A673 (cell line): Measurements from ENCODE around the gene MLPH. TPM values are rescaled to one million over a fixed set of nuclear protein-coding genes. Genes with fewer than 3 reads are reported as not detected.

Experiments
- BruUV-seq: library from RNA; stranded (reverse); fragments of 400-500 nt; replicated peaks from 2 replicates; lab custom pipeline; 2021; lab: Mats Ljungman, UMichigan
- CTCF ChIA-PET: fragments of 300-600 bp; sonication (Branson Sonifier 250); formaldehyde crosslinking; loops from one replicate; lab custom pipeline; 2022; ENCODE audit warnings: antibody characterized with exemption; lab: Charles Lee
- POLR2A ChIA-PET: fragments of 300-600 bp; sonication (Branson Sonifier 250); formaldehyde crosslinking; loops from one replicate; lab custom pipeline; 2022; ENCODE audit warnings: antibody characterized with exemption; ENCODE audit not compliant: low non-redundant PET; lab: Charles Lee
- DNase-seq: peaks from one replicate; pipeline ENCODE4 v3.0.0-alpha.2; 2015; ENCODE audit warnings: low spot score
- H3K27ac ChIP-seq: fragments of 200-600 bp; sonication (generic); 2 replicates; pipeline ENCODE4 v1.5.1; 2016; ENCODE audit warnings: mixed run types, low read depth, mild to moderate bottlenecking, mixed read lengths, antibody characterized with exemption, low read length; ENCODE audit not compliant: poor library complexity, severe bottlenecking
- H3K27me3 ChIP-seq: fragments of 200-600 bp; sonication (generic); replicated peaks from 2 replicates; pipeline ENCODE4 v1.6.1; 2017; ENCODE audit warnings: mixed run types, low read depth, mild to moderate bottlenecking, mixed read lengths, antibody characterized with exemption, low read length; ENCODE audit not compliant: insufficient read depth, poor library complexity
- H3K36me3 ChIP-seq: fragments of 200-600 bp; sonication (generic); 2 replicates; pipeline ENCODE4 v1.6.1; 2016; ENCODE audit warnings: mixed run types, mild to moderate bottlenecking, mixed read lengths, antibody characterized with exemption, low read length; ENCODE audit not compliant: insufficient read depth, poor library complexity, severe bottlenecking
- H3K4me1 ChIP-seq: fragments of 200-600 bp; sonication (generic); 2 replicates; pipeline ENCODE4 v1.6.1; 2017; ENCODE audit warnings: mixed run types, mild to moderate bottlenecking, mixed read lengths, antibody characterized with exemption, low read length; ENCODE audit not compliant: insufficient read depth, poor library complexity, severe bottlenecking
- H3K4me3 ChIP-seq: fragments of 200-600 bp; sonication (generic); 2 replicates; pipeline ENCODE4 v1.5.1; 2016; ENCODE audit warnings: low read depth, mixed run types, mild to moderate bottlenecking, mixed read lengths, low read length; ENCODE audit not compliant: poor library complexity, severe bottlenecking
- H3K9me3 ChIP-seq: fragments of 200-600 bp; sonication (generic); 2 replicates; pipeline ENCODE4 v1.6.1; 2016; ENCODE audit warnings: mixed run types, low read depth, mild to moderate bottlenecking, mixed read lengths, antibody characterized with exemption, low read length; ENCODE audit not compliant: poor library complexity, severe bottlenecking
- EZH2 ChIP-seq: fragments of 200-600 bp; sonication (generic); IDR thresholded peaks from 2 replicates; pipeline ENCODE4 v1.6.1; 2017; ENCODE audit warnings: borderline replicate concordance, low read depth, mild to moderate bottlenecking, mixed read lengths, antibody characterized with exemption, low read length; ENCODE audit not compliant: poor library complexity, severe bottlenecking
- intact Hi-C: fragments of 100-400 bp; cut with micrococcal nuclease; formaldehyde crosslinking; loops from one replicate; pipeline ENCODE4 v1.10.0; 2022; ENCODE audit not compliant: unreplicated experiment
- total RNA-seq: library from RNA; stranded (reverse); gene quantifications from 2 replicates; pipeline ENCODE4 v1.2.3, GENCODE V29; 2021
- TF ChIP-seq, protein P1 (sequence below): fragments of 300-800, 200-600 bp; sonication (generic); conservative IDR thresholded peaks from 2 replicates; pipeline ENCODE4 v1.5.1; 2017; ENCODE audit warnings: low read depth, mild to moderate bottlenecking, antibody characterized with exemption, low read length, moderate library complexity, mixed read lengths

MLPH gene
- total RNA-seq, 1 experiment from 2014 or later: not detected

DNA sequence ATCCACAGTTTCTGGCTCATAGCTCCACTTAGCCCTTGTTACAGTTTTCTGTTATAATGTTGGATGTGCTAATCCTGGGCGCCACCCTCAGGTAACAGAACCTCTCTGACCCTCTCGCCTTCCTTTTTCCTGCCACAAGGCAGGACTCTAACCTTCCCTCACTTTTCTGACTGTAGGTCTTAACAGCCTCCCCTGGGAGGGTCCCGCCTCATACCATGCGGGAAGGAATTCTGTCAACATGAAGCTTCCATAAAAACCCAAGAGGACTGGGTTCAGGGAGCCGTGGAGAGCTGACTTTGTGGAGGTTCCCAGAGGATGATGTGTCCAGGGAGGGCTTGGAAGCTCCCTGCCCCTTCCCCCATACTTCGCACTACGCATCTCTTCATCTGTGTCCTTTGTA is 115.4 kb downstream of the MLPH start:
- H3K4me1 ChIP-seq: peaks cover 22% of the 10 kb centered on the region
- intact Hi-C loops: no loop called here

DNA sequence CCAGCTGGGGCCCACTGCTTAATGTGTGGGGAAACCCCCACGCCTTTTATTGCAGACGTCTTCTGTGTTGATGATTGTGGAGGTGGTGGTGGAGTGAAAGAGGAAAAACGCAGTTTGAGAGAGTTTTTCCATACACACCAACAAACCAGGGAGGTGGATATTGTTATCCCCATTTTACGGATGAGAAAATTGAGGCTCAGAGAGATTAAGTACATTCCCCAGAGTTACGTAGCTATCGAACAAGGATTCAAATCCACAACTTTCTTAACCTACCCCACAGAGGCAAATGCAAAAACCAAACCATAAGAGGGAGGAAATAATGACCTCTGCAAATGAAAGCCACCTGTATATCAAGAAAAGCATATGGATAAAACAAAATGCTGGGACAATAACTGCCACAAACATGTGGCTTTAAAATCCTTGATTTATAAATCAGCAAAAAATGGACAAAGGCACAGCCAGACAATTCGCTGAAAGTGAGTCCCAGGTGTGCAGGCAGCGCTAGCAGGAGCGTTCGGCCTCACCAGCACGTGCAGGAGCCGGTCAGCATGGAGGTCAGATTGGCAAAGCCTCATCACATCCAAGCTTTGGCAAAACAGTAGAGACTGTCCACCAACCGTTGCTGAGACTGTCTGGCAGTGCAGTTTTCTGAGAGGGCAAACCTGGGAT is 116.1 kb downstream of the MLPH start:
- Histone ChIP-seq H3K36me3 (no peaks in the 10 kb centered on the region), H3K27ac (peak overlapping the region; percentile 50), H3K4me3 (no peak overlapping the region), H3K9me3 (no peaks in the 10 kb centered on the region), H3K4me1 (peaks cover 22% of the 10 kb centered on the region), H3K27me3 (no peaks in the 10 kb centered on the region)
- no peak for DNase-seq
- BruUV-seq: no TSS peak
- TF ChIP-seq EZH2: no peak
- TF ChIP-seq, protein P1, sequence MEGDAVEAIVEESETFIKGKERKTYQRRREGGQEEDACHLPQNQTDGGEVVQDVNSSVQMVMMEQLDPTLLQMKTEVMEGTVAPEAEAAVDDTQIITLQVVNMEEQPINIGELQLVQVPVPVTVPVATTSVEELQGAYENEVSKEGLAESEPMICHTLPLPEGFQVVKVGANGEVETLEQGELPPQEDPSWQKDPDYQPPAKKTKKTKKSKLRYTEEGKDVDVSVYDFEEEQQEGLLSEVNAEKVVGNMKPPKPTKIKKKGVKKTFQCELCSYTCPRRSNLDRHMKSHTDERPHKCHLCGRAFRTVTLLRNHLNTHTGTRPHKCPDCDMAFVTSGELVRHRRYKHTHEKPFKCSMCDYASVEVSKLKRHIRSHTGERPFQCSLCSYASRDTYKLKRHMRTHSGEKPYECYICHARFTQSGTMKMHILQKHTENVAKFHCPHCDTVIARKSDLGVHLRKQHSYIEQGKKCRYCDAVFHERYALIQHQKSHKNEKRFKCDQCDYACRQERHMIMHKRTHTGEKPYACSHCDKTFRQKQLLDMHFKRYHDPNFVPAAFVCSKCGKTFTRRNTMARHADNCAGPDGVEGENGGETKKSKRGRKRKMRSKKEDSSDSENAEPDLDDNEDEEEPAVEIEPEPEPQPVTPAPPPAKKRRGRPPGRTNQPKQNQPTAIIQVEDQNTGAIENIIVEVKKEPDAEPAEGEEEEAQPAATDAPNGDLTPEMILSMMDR: no peak
- CTCF ChIA-PET: interaction anchor here (0.6 kb wide), 1 partner anchor 412 kb away, joined by 3 read pairs; no protein-coding TSS in a partner anchor
- POLR2A ChIA-PET: no interaction called here
- intact Hi-C loops: no loop called here

More for the DNA sequence above, 115.4 kb downstream of the MLPH start:
- DNase-seq: no peak
- peak overlapping the region; percentile 50 for H3K27ac ChIP-seq
- ChIA-PET CTCF (no interaction called here), POLR2A (no interaction called here)
- H3K36me3 ChIP-seq: no peaks in the 10 kb centered on the region
- no peak for TF ChIP-seq EZH2
- TF ChIP-seq, protein P1: no peak
- H3K27me3 ChIP-seq: no peaks in the 10 kb centered on the region
- no peak overlapping the region for H3K4me3 ChIP-seq
- BruUV-seq: no TSS peak
- no peaks in the 10 kb centered on the region for H3K9me3 ChIP-seq

DNA sequence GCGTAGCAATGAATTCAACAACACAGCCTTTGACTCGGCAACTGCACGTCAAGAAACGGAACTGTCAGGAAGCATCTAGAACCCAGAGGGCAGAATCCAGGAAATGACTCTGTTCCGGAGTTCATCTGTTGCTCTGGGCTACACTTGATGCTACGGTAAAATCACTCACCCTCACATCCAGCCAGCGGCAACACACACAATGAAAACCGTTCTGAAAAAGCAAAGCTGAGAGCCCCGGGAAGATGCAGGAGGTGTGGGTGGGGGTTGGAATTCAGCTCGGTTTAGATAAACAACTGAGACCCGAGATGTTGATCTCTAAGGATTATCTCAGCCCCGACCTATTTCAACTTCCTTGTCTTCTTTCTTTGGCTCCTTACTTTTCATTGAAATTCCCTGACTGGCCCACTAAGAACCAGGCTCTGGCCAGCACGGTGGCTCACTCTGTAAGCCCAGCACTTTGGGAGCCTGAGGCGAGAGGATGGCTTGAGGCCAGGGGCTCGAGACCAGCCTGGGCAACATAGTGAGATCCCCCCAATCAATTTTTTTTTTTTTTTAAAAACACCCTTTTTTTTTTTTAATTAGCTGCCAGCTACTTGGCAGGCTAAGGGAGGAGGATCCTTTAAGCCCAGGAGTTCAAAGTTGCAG is 116.8 kb downstream of the MLPH start:
- H3K4me3 ChIP-seq: no peak overlapping the region
- CTCF ChIA-PET: interaction anchor here (0.6 kb wide), 2 partner anchors 111 to 413 kb away, joined by 3 read pairs; no protein-coding TSS in a partner anchor
- no peaks in the 10 kb centered on the region for H3K27me3 ChIP-seq
- TF ChIP-seq, protein P1: no peak
- no peak for TF ChIP-seq EZH2
- peaks cover 22% of the 10 kb centered on the region for H3K4me1 ChIP-seq
- peak; percentile 66 for DNase-seq
- peak overlapping the region; percentile 50 for H3K27ac ChIP-seq
- intact Hi-C loops: no loop called here
- BruUV-seq: no TSS peak
- H3K9me3 ChIP-seq: no peaks in the 10 kb centered on the region
- no peaks in the 10 kb centered on the region for H3K36me3 ChIP-seq
- POLR2A ChIA-PET: no interaction called here
